ENCODE data around the gene ANKRD33B.
"Not testable (repeated sequence)": the region's sequence is repeated elsewhere in the genome, so short reads cannot be mapped to it uniquely, and the experiment has no call there.

ANKRD33B gene

GRCh38 chr5:10635867-10636350, 72.0 kb downstream of the ANKRD33B start:
- no peak for TF ChIP-seq CTCF (conservative IDR thresholded peaks at IDR 0.05; ENCODE audit: control insufficient read depth, insufficient read depth, low read depth, low read length)
- no peak for DNase-seq (ENCODE audit: low read depth)
- no peak overlapping the region for H3K4me3 ChIP-seq (ENCODE audit: control insufficient read depth, low read depth, low read length)

GRCh38 chr5:10636363-10637142, 72.7 kb downstream of the ANKRD33B start:
- H3K4me3 ChIP-seq (ENCODE audit: control insufficient read depth, low read depth, low read length) = no peak overlapping the region
- no peak for DNase-seq (ENCODE audit: low read depth)
- no peak for TF ChIP-seq CTCF (conservative IDR thresholded peaks at IDR 0.05; ENCODE audit: control insufficient read depth, insufficient read depth, low read depth, low read length)

GRCh38 chr5:10637944-10638343, 74.1 kb downstream of the ANKRD33B start:
- DNase-seq (ENCODE audit: low read depth) = no peak

GRCh38 chr5:10638723-10639122, 74.9 kb downstream of the ANKRD33B start:
- H3K4me3 ChIP-seq (ENCODE audit: control insufficient read depth, low read depth, low read length) = not testable (repeated sequence)

More at GRCh38 chr5:10637944-10638343, 74.1 kb downstream of the ANKRD33B start:
- no peak for TF ChIP-seq CTCF (conservative IDR thresholded peaks at IDR 0.05; ENCODE audit: control insufficient read depth, insufficient read depth, low read depth, low read length)
- H3K4me3 ChIP-seq (ENCODE audit: control insufficient read depth, low read depth, low read length) = no peak overlapping the region

GRCh38 chr5:10639846-10640368, 76.0 kb downstream of the ANKRD33B start:
- DNase-seq (ENCODE audit: low read depth) = no peak
- no peak overlapping the region for H3K4me3 ChIP-seq (ENCODE audit: control insufficient read depth, low read depth, low read length)
- no peak for TF ChIP-seq CTCF (conservative IDR thresholded peaks at IDR 0.05; ENCODE audit: control insufficient read depth, insufficient read depth, low read depth, low read length)

More at GRCh38 chr5:10638723-10639122, 74.9 kb downstream of the ANKRD33B start:
- DNase-seq (ENCODE audit: low read depth) = not testable (repeated sequence)

GRCh38 chr5:10642367-10642766, 78.5 kb downstream of the ANKRD33B start:
- H3K4me3 ChIP-seq (ENCODE audit: control insufficient read depth, low read depth, low read length) = no peak overlapping the region
- DNase-seq (ENCODE audit: low read depth) = no peak
- TF ChIP-seq CTCF (conservative IDR thresholded peaks at IDR 0.05; ENCODE audit: control insufficient read depth, insufficient read depth, low read depth, low read length) = no peak

GRCh38 chr5:10644192-10644591, 80.3 kb downstream of the ANKRD33B start:
- H3K4me3 ChIP-seq (ENCODE audit: control insufficient read depth, low read depth, low read length) = no peak overlapping the region
- TF ChIP-seq CTCF (conservative IDR thresholded peaks at IDR 0.05; ENCODE audit: control insufficient read depth, insufficient read depth, low read depth, low read length) = no peak
- no peak for DNase-seq (ENCODE audit: low read depth)

Data from fibroblast of mammary gland (primary cell).